OCI-LY1 (cell line): ENCODE results near the gene CRIM1.

Experiments used
- H2AFZ ChIP-seq: fragments of 200-600 bp; sonication (generic), shearing (Covaris generic); 2 replicates; pipeline ENCODE4 v1.6.0; 2014; ENCODE audit warnings: antibody characterized with exemption, mild to moderate bottlenecking, low read length
- H3F3A ChIP-seq: fragments of 200-600 bp; sonication (generic), shearing (Covaris generic); 2 replicates; pipeline ENCODE4 v1.6.0; 2014; ENCODE audit warnings: mild to moderate bottlenecking, antibody characterized with exemption, low read length, moderate library complexity; ENCODE audit not compliant: insufficient read depth
- H3K27ac ChIP-seq: fragments of 200-600 bp; sonication (generic); 2 replicates; pipeline ENCODE4 v1.5.1; 2014; ENCODE audit warnings: low read length, mixed run types, mild to moderate bottlenecking, low read depth; ENCODE audit not compliant: poor library complexity, severe bottlenecking
- H3K27me3 ChIP-seq: fragments of 200-600 bp; sonication (generic); 2 replicates; pipeline ENCODE4 v1.6.0; 2014; ENCODE audit warnings: antibody characterized with exemption, mild to moderate bottlenecking, low read length, moderate library complexity; ENCODE audit not compliant: insufficient read depth
- H3K36me3 ChIP-seq: fragments of 200-600 bp; sonication (generic); 2 replicates; pipeline ENCODE4 v1.6.1; 2014; ENCODE audit warnings: mild to moderate bottlenecking, antibody characterized with exemption, low read length, moderate library complexity, mixed read lengths; ENCODE audit not compliant: insufficient read depth
- H3K4me1 ChIP-seq: fragments of 200-600 bp; sonication (generic); 2 replicates; pipeline ENCODE4 v1.5.1; 2014; ENCODE audit warnings: mild to moderate bottlenecking, low read length, moderate library complexity; ENCODE audit not compliant: insufficient read depth, severe bottlenecking
- H3K4me2 ChIP-seq: fragments of 200-600 bp; sonication (generic), shearing (Covaris generic); 2 replicates; pipeline ENCODE4 v1.6.1; 2014; ENCODE audit warnings: low read length
- H3K4me3 ChIP-seq: fragments of 200-600 bp; sonication (generic); 2 replicates; pipeline ENCODE4 v1.5.1; 2014; ENCODE audit warnings: low read length, low read depth, mild to moderate bottlenecking, mixed read lengths; ENCODE audit not compliant: poor library complexity, severe bottlenecking
- H3K79me2 ChIP-seq: fragments of 200-600 bp; shearing (Covaris generic); 2 replicates; pipeline ENCODE4 v1.6.1; 2016; ENCODE audit warnings: mixed run types, low read length, mixed read lengths; ENCODE audit not compliant: insufficient read depth
- H3K9ac ChIP-seq: fragments of 200-600 bp; sonication (generic), shearing (Covaris generic); 2 replicates; pipeline ENCODE4 v1.6.1; 2014; ENCODE audit warnings: mild to moderate bottlenecking, low read length, mixed read lengths
- H3K9me2 ChIP-seq: fragments of 200-600 bp; sonication (generic), shearing (Covaris generic); 2 replicates; pipeline ENCODE4 v1.6.1; 2014; ENCODE audit warnings: low read depth, mild to moderate bottlenecking, low read length, mixed read lengths
- H3K9me3 ChIP-seq: fragments of 200-600 bp; shearing (Covaris generic); 2 replicates; pipeline ENCODE4 v1.6.1; 2014; ENCODE audit warnings: low read length, mixed read lengths
- H4K20me1 ChIP-seq: fragments of 200-600 bp; sonication (generic), shearing (Covaris generic); 2 replicates; pipeline ENCODE4 v1.6.0; 2016; ENCODE audit warnings: mild to moderate bottlenecking, low read length; ENCODE audit not compliant: insufficient read depth
- EZH2 ChIP-seq: fragments of 200-600 bp; sonication (generic), shearing (Covaris generic); IDR thresholded peaks from 2 replicates; pipeline ENCODE4 v1.8.0; 2017; ENCODE audit warnings: borderline replicate concordance, mixed run types, mild to moderate bottlenecking, antibody characterized with exemption, low read length, moderate library complexity, mixed read lengths
- TF ChIP-seq, protein P1 (sequence below): fragments of 200-600 bp; sonication (generic), shearing (Covaris generic); IDR thresholded peaks from 2 replicates; pipeline ENCODE4 v1.5.1; 2017; ENCODE audit warnings: mild to moderate bottlenecking, antibody characterized with exemption, low read length, moderate library complexity, mixed read lengths

Gene CRIM1

GRCh38 chr2:36564377-36564930 lies 208.9 kb downstream of the CRIM1 start:
- no peaks in the 10 kb centered on the region for H4K20me1 ChIP-seq
- H3K27me3 ChIP-seq, result no peaks in the 10 kb centered on the region
- no peaks in the 10 kb centered on the region for H3K4me1 ChIP-seq
- H3K4me2 ChIP-seq, result no peak overlapping the region
- H3K4me3 ChIP-seq, result no peak overlapping the region
- no peak overlapping the region for H3K27ac ChIP-seq
- no peak for TF ChIP-seq EZH2
- TF ChIP-seq, protein P1, sequence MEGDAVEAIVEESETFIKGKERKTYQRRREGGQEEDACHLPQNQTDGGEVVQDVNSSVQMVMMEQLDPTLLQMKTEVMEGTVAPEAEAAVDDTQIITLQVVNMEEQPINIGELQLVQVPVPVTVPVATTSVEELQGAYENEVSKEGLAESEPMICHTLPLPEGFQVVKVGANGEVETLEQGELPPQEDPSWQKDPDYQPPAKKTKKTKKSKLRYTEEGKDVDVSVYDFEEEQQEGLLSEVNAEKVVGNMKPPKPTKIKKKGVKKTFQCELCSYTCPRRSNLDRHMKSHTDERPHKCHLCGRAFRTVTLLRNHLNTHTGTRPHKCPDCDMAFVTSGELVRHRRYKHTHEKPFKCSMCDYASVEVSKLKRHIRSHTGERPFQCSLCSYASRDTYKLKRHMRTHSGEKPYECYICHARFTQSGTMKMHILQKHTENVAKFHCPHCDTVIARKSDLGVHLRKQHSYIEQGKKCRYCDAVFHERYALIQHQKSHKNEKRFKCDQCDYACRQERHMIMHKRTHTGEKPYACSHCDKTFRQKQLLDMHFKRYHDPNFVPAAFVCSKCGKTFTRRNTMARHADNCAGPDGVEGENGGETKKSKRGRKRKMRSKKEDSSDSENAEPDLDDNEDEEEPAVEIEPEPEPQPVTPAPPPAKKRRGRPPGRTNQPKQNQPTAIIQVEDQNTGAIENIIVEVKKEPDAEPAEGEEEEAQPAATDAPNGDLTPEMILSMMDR, result no peak
- H3F3A ChIP-seq, result no peaks in the 10 kb centered on the region
- no peaks in the 10 kb centered on the region for H3K9me3 ChIP-seq
- H3K9ac ChIP-seq, result no peak overlapping the region
- H2AFZ ChIP-seq, result no peak overlapping the region
- no peaks in the 10 kb centered on the region for H3K79me2 ChIP-seq
- peaks cover 23% of the 10 kb centered on the region; the same call in 1 of the 2 replicates for H3K36me3 ChIP-seq
- H3K9me2 ChIP-seq, result no peaks in the 10 kb centered on the region

GRCh38 chr2:36565712-36566111 lies 210.1 kb downstream of the CRIM1 start:
- no peak overlapping the region for H3K4me3 ChIP-seq

GRCh38 chr2:36566887-36567286 lies 211.3 kb downstream of the CRIM1 start:
- Histone ChIP-seq H3K27ac (no peak overlapping the region), H2AFZ (no peak overlapping the region)

More at GRCh38 chr2:36565712-36566111, 210.1 kb downstream of the CRIM1 start:
- Histone ChIP-seq H3K27me3 (no peaks in the 10 kb centered on the region), H3K9ac (no peak overlapping the region), H3F3A (no peaks in the 10 kb centered on the region), H3K9me3 (no peaks in the 10 kb centered on the region), H2AFZ (no peak overlapping the region), H3K9me2 (no peaks in the 10 kb centered on the region), H4K20me1 (no peaks in the 10 kb centered on the region), H3K36me3 (peaks cover 27% of the 10 kb centered on the region; the same call in 1 of the 2 replicates), H3K4me2 (no peak overlapping the region), H3K27ac (no peak overlapping the region), H3K4me1 (no peaks in the 10 kb centered on the region), H3K79me2 (no peaks in the 10 kb centered on the region)
- no peak for TF ChIP-seq EZH2
- TF ChIP-seq, protein P1, result no peak

More at GRCh38 chr2:36566887-36567286, 211.3 kb downstream of the CRIM1 start:
- H3K36me3 ChIP-seq, result peaks cover 30% of the 10 kb centered on the region; the same call in 1 of the 2 replicates
- no peaks in the 10 kb centered on the region for H3K79me2 ChIP-seq
- H4K20me1 ChIP-seq, result no peaks in the 10 kb centered on the region
- H3K4me3 ChIP-seq, result no peak overlapping the region
- H3K4me2 ChIP-seq, result no peak overlapping the region
- H3K9me2 ChIP-seq, result no peaks in the 10 kb centered on the region
- no peaks in the 10 kb centered on the region for H3K4me1 ChIP-seq
- no peak overlapping the region for H3K9ac ChIP-seq
- H3F3A ChIP-seq, result no peaks in the 10 kb centered on the region
- no peaks in the 10 kb centered on the region for H3K9me3 ChIP-seq
- TF ChIP-seq, protein P1, result no peak
- TF ChIP-seq EZH2, result no peak
- H3K27me3 ChIP-seq, result no peaks in the 10 kb centered on the region
